ENCODE results near the gene TNFRSF14. TPM values are rescaled to one million over a fixed set of nuclear protein-coding genes. Genes with fewer than 3 reads are reported as not detected.
"Not testable (repeated sequence)": the region's sequence is repeated elsewhere in the genome, so short reads cannot be mapped to it uniquely, and the experiment has no call there.

Gene TNFRSF14
- total and polyA plus RNA-seq, 5 donors: 17.6 to 27.6 (median 22.9) TPM

GRCh38 chr1:2561898-2562895 is 6.0 kb downstream of the TNFRSF14 start:
- ATAC-seq (no peak), DNase-seq (peak in 2 of 3 donors; percentile 50 to 57)
- WGBS: 87% methylated on average over 24 of the region's 24 CpGs

DNA sequence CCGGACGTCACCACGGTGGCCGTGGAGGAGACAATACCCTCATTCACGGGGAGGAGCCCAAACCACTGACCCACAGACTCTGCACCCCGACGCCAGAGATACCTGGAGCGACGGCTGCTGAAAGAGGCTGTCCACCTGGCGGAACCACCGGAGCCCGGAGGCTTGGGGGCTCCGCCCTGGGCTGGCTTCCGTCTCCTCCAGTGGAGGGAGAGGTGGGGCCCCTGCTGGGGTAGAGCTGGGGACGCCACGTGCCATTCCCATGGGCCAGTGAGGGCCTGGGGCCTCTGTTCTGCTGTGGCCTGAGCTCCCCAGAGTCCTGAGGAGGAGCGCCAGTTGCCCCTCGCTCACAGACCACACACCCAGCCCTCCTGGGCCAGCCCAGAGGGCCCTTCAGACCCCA is 7.0 kb downstream of the TNFRSF14 start:
- Histone ChIP-seq H3K4me3 (ENCODE audit: low read length) (no peak overlapping the region), H3K27ac (ENCODE audit: low read length) (no peak overlapping the region), H3K9me3 (ENCODE audit: control insufficient read depth, low read length) (no peaks in the 10 kb centered on the region), H3K27me3 (ENCODE audit: control insufficient read depth, insufficient read depth) (no peaks in the 10 kb centered on the region), H3K4me1 (ENCODE audit: control insufficient read depth, insufficient read depth, low read length) (no peaks in the 10 kb centered on the region)
- WGBS: 86% methylated on average over 18 of the region's 18 CpGs
- ATAC-seq (no peak), DNase-seq (peak; percentile 9 to 56 (median 38))
- intact Hi-C loops (cut with DNase I): no loop called here

More at GRCh38 chr1:2561898-2562895, 6.0 kb downstream of the TNFRSF14 start:
- no peaks in the 10 kb centered on the region for H3K9me3 ChIP-seq (ENCODE audit: control insufficient read depth, low read length)
- H3K4me1 ChIP-seq (ENCODE audit: control insufficient read depth, insufficient read depth, low read length): no peaks in the 10 kb centered on the region
- H3K4me3 ChIP-seq (ENCODE audit: low read length): no peak overlapping the region
- intact Hi-C loops (cut with DNase I): no loop called here
- no peaks in the 10 kb centered on the region for H3K27me3 ChIP-seq (ENCODE audit: control insufficient read depth, insufficient read depth)
- H3K27ac ChIP-seq (ENCODE audit: low read length): no peak overlapping the region

- intact Hi-C loops (cut with DNase I): no loop called here
Measured at GRCh38 chr1:2564006-2564814, 8.0 kb downstream of the TNFRSF14 start.

DNA sequence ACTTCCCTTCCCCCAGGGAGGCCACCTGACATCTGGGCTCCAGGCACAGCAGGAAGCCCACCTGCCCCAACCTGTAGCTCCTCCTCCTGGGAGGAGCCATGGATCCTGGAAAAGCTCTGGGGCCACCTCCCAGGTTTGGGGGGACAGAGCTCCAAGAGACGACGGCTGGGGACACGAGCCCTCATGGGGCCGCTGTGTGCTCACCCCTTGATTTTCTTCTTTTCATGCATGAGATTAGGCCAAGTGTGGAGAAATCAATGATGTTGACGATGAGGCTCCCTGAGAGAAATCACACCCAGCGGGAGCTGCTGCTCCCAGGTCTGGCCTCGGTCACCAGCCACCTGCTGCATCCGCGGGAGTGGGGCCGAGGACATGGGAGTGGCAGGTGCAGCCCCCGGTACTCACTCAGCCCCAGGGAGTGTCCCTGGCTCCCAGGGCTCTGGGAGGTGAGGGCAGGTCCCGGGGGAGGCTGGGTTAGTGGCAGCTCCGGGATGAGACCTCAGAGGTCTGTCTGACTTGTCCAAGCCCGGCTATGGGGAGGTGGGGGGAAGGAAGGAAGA is 8.7 kb downstream of the TNFRSF14 start:
- DNase-seq: peak; percentile 15 to 41 (median 32)
- no peak overlapping the region for H3K4me3 ChIP-seq (ENCODE audit: low read length)
- no peak overlapping the region for H3K27ac ChIP-seq (ENCODE audit: low read length)
- H3K9me3 ChIP-seq (ENCODE audit: control insufficient read depth, low read length): no peaks in the 10 kb centered on the region
- ATAC-seq: no peak
- no peaks in the 10 kb centered on the region for H3K27me3 ChIP-seq (ENCODE audit: control insufficient read depth, insufficient read depth)
- WGBS: 35% methylated on average over 14 of the region's 14 CpGs
- intact Hi-C loops (cut with DNase I): no loop called here
- H3K4me1 ChIP-seq (ENCODE audit: control insufficient read depth, insufficient read depth, low read length): no peaks in the 10 kb centered on the region

More at GRCh38 chr1:2564006-2564814, 8.0 kb downstream of the TNFRSF14 start:
- H3K27me3 ChIP-seq (ENCODE audit: control insufficient read depth, insufficient read depth): no peaks in the 10 kb centered on the region
- DNase-seq (peak in 2 of 3 donors; percentile 37 to 47), ATAC-seq (no peak)
- H3K9me3 ChIP-seq (ENCODE audit: control insufficient read depth, low read length): no peaks in the 10 kb centered on the region
- H3K27ac ChIP-seq (ENCODE audit: low read length): no peak overlapping the region
- H3K4me1 ChIP-seq (ENCODE audit: control insufficient read depth, insufficient read depth, low read length): no peaks in the 10 kb centered on the region
- H3K4me3 ChIP-seq (ENCODE audit: low read length): no peak overlapping the region
- WGBS: 78% methylated on average over 20 of the region's 20 CpGs

- H3K9me3 ChIP-seq (ENCODE audit: control insufficient read depth, low read length): no peaks in the 10 kb centered on the region
- intact Hi-C loops (cut with DNase I): no loop called here
- no peaks in the 10 kb centered on the region for H3K27me3 ChIP-seq (ENCODE audit: control insufficient read depth, insufficient read depth)
- H3K4me3 ChIP-seq (ENCODE audit: low read length): no peak overlapping the region
- ATAC-seq (no peak), DNase-seq (peak; percentile 11 to 57 (median 48))
- no peaks in the 10 kb centered on the region for H3K4me1 ChIP-seq (ENCODE audit: control insufficient read depth, insufficient read depth, low read length)
- H3K27ac ChIP-seq (ENCODE audit: low read length): no peak overlapping the region
- WGBS: 72% methylated on average over 34 of the region's 34 CpGs
Measured at GRCh38 chr1:2566101-2567045, 10.2 kb downstream of the TNFRSF14 start.

DNA sequence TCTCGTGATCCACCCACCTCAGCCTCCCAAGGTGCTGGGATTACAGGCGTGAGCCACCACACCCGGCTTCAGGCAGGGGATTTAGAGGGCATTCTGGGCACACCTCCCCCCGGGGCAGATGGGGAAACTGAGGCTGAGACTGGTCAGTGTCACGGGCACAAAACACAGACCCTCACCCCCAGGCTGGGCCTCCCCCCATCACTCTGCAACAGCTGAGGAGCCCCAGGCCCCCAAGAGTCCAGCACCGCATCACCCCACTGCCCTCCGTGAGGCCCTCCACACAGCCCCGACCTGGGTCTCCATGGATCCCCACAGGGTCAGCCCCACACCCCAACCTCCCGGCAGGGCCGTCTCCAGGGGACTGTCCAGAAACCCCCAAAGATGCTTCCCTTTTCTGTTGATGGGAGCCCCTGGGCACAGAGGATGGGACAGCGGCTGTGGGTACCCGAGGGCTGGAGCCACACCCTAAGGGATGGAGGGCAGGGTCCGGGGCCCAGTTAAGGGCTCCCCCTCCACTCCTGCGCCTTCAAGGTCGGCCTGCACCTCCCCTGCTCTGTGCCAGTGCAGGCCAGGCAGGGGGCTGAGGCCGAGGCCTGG is 11.0 kb downstream of the TNFRSF14 start:
- Histone ChIP-seq H3K27ac (ENCODE audit: low read length) (no peak overlapping the region), H3K27me3 (ENCODE audit: control insufficient read depth, insufficient read depth) (no peaks in the 10 kb centered on the region), H3K4me3 (ENCODE audit: low read length) (no peak overlapping the region), H3K4me1 (ENCODE audit: control insufficient read depth, insufficient read depth, low read length) (no peaks in the 10 kb centered on the region), H3K9me3 (ENCODE audit: control insufficient read depth, low read length) (no peaks in the 10 kb centered on the region)
- ATAC-seq (no peak), DNase-seq (peak; percentile 10 to 51 (median 14))
- 82% methylated on average over 16 of the region's 16 CpGs for WGBS
- intact Hi-C loops (cut with DNase I): no loop called here

DNA sequence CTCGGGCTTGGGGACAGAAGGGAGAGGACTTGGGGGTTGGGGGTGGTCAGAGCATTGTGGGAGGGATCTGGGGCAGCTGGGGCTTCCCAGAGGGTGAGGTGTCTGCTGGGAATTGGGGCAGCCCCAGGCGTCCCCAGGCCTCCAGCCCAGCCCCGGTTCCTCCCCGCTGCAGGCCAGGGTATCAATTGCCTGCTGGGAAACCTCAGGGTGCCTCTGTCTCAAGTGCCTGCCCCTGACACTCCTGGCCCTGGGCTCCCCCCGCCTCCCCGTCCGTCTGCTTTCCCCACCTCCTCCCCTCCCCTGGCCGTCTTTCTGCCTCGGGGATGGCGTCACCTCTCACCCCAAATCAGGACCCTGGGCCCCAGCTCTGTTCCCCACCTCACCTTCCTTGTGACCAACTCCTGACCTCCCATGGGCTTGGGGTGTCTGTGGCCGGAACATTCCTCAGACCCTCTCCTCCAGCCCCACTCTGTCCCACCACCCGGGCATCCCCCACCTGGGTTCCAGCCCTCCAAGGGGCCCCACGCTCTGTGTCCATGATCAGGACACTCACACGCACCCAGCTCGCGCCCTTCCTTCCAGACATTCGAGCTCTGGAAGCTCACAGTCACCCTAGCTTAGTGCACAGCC is 12.1 kb downstream of the TNFRSF14 start:
- WGBS: 54% methylated on average over 12 of the region's 17 CpGs
- ATAC-seq (peak; percentile 7 to 8), DNase-seq (peak in 2 of 3 donors; percentile 7 to 38)
- H3K27me3 ChIP-seq (ENCODE audit: control insufficient read depth, insufficient read depth); H3K9me3 ChIP-seq (ENCODE audit: control insufficient read depth, low read length); H3K27ac ChIP-seq (ENCODE audit: low read length); H3K4me1 ChIP-seq (ENCODE audit: control insufficient read depth, insufficient read depth, low read length); H3K4me3 ChIP-seq (ENCODE audit: low read length); intact Hi-C loops (cut with DNase I): not testable (repeated sequence)

- Histone ChIP-seq H3K4me3 (ENCODE audit: low read length) (no peak overlapping the region), H3K27ac (ENCODE audit: low read length) (no peak overlapping the region), H3K9me3 (ENCODE audit: control insufficient read depth, low read length) (no peaks in the 10 kb centered on the region), H3K4me1 (ENCODE audit: control insufficient read depth, insufficient read depth, low read length) (no peaks in the 10 kb centered on the region), H3K27me3 (ENCODE audit: control insufficient read depth, insufficient read depth) (no peaks in the 10 kb centered on the region)
- DNase-seq (peak in 2 of 3 donors; percentile 25 to 49), ATAC-seq (no peak)
- intact Hi-C loops (cut with DNase I): no loop called here
- 79% methylated on average over 17 of the region's 17 CpGs for WGBS
Measured at GRCh38 chr1:2569060-2569459, 12.9 kb downstream of the TNFRSF14 start.

GRCh38 chr1:2569703-2570102 is 13.5 kb downstream of the TNFRSF14 start:
- intact Hi-C loops (cut with DNase I); H3K27me3 ChIP-seq (ENCODE audit: control insufficient read depth, insufficient read depth); H3K4me1 ChIP-seq (ENCODE audit: control insufficient read depth, insufficient read depth, low read length); H3K4me3 ChIP-seq (ENCODE audit: low read length); H3K9me3 ChIP-seq (ENCODE audit: control insufficient read depth, low read length); H3K27ac ChIP-seq (ENCODE audit: low read length); ATAC-seq: not testable (repeated sequence)
- WGBS: 76% methylated on average over 13 of the region's 13 CpGs
- peak in 2 of 3 donors; percentile 38 to 43 for DNase-seq
